Suppressor macrophage (primary cell): Measurements from ENCODE around the gene LHX5.
"Not testable (repeated sequence)": the region's sequence is repeated elsewhere in the genome, so short reads cannot be mapped to it uniquely, and the experiment has no call there.

Experiments
- DNase-seq, 4 experiments: peaks; one replicate each; pipeline ENCODE4 v3.0.0-alpha.2; 2020 to 2022
- total RNA-seq, 17 experiments: gene quantifications; one replicate each; lab custom pipeline; 2026; ENCODE audit warnings: mixed read lengths in 6 of 17, inconsistent platforms in 3 of 17; lab: John Stamatoyannopoulos, UW

Gene LHX5
- 0 to 1.3 (median 0) reads per million in 17 experiments for total RNA-seq

DNA sequence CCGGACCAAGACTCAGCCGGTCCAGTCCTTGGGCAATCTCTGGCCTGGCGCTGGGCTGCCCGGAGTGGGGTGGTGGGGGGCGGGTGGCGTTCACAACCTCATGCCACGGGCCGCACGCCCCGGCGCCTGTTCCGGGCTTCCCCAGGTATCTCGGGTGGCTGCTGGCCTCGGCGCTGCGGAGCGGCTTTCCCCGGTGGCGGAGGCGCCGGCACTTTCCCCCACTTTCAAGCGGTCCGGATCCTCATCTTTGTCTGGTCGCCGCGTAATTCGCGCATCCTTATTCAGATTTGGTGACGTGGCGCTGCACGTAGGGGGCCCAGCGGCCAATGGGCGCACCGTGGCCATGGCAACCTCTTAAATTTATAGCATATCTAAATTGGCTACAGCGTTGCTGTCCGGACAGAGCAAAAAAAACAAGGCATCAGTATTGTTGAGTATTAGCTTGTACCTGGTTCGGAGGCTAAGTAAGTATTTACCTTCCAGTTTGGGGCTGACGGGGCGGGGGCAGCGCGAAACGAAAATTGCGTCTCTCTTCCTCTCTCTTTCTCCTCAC lies at the start of gene LHX5:
Gene LHX5 (minus strand): TSS at position 253 of the 553 bp plus-strand sequence. CDS start 373 bp downstream, outside the sequence.
- no peak for DNase-seq

DNA sequence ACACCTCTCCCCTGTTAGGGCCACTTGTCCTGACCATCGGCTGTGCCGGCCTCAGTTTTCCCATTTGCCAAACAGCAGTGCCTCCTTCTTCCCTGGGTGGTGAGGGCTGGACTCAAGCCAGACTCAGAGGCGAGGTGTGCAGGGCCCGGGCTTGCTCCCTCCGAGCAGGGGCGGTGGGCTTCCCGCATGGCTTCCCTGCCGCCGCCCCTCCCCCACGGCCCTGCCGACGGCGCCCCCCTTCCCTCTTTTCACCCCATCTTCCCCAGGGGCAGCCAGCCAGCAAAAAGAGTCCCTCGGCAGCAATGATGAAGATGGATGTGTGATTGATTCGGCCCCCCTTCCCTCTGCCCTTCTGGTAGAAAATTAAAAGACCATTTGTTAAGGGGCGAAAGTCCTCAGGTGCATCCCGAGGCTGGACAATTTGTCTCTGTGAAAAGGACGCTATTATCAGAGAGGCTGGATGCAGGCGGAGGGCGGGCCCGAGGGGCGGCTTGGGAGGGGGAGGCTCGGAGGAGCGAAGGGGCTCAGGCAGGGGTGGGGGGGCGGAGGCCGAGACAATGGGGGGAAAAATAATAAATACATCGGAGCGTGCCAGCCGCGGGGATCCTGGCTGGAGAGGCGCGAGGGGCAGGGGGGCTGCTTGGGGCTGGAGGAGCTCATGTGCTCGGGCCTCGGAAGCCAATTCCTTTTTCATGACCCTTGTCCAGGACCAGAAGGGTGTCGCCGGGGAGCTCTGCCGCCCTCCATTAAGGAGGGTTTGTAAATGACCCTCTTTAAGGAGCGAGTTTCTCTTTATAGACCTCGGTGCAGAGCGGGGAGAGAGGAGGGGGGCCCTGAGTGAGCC lies 48.0 kb upstream of the LHX5 start:
- no peak for DNase-seq

DNA sequence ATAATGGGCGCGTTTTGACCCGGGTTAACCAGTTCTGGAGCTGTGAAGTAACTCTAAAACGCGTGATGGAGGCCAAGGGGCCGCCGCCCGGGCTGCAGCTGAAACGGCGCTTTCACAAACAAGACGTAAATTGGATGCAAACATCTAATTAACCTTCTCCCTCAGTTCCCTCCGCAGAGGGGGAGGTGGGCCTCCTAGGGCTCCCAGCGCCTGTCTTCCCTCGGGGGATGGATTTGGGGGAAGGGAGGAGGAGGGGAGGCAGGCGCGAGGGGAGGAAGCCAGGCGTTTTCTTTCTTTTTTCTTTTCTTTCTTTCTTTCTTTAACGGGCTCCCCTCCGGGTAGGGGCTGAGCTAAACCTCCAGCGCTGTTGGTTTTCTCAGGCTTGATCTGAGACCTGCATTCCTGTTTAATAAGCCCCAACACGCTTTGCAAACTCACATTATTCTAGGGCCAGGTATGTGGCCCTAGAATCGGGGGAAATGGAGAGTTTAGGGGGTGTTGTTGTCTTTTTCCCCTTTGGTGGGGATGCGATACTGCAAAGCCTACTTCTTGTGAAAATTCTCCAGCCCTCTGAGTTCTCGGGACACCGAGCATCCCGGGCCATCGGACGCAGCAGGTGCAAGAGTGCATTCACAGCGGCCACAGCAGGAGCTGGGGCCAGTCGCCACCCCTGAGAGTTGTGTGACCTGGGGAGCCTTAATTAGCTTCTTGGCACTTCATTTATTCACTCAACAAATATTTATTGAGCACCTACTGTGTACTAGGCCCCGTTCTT lies 43.6 kb upstream of the LHX5 start:
- DNase-seq, result no peak

DNA sequence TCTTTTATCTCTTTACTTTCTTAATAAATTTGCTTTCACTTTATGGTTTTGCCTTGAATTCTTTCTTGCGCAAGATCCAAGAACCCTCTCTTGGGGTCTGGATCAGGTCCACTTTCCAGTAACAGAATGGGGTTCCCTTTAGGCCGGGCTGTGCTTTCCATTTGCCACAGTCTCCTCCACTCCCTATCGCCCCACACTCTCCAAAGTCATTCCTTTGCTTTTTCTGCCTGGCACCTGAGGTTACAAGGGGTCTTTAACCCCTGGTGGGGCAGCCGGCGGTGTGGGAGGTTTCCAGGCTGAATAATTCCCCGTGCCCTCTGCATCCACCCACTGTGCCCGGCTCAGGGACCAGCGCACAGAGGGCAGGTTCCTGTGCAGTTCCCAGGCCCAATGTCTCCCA lies 42.9 kb upstream of the LHX5 start:
- DNase-seq, result no peak

DNA sequence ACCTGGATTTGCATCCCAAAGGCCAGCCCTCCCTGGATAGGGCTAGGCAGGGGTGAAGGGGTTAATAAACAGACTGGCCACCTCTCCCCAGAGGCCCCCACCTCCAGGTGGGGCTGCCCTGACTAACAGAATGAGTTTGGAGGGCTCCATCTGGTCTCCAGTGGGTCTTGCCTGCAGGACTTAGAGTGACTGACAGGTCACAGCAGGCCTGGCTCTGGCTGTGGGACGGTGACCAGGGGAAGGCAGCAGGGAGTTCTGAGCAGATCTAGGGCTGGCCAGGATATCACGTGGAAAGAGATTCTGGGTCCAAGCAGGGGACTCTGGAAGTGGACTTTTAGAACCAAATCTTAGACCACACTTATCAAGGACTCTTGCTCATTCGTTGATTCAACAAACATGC lies 40.9 kb upstream of the LHX5 start:
- no peak for DNase-seq

DNA sequence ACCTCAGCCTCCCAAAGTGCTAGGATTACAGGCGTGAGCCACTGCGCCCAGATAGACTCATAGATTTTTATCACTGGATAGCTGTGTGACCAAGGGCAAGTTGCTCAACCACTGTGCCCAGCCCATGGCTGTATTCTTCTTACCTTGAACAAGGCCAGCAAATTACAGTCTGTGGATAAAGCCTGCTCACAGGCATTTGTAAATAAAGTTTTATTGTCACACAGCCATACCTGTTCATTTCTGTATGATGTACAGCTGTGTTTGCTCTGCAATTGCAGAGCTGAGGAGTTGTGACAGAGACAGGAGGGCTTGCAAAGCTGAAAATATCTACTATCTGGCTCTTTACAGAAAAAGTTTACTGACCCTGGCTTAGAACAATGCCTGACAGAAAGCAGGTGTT lies 35.2 kb upstream of the LHX5 start:
- no peak for DNase-seq

DNA sequence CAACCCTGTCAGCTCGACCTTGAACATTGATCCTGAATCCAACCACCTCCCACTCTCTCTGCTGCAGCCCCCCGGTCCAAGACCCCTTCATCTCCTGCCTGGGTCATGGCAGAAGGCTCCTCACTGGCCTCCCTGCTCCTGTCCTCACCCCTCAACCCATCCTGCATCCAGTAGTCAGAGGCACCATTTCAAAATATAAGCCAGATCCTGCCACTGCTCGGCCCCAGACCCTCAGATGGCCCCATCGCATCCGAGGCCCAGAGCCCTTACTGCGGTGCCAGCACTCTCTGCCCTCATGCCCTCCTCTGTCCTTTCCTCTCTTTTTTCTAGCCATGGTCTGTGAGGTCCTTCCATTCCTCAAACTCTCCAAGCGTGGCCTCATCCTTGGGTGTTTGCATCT lies 34.3 kb upstream of the LHX5 start:
- DNase-seq, result no peak

DNA sequence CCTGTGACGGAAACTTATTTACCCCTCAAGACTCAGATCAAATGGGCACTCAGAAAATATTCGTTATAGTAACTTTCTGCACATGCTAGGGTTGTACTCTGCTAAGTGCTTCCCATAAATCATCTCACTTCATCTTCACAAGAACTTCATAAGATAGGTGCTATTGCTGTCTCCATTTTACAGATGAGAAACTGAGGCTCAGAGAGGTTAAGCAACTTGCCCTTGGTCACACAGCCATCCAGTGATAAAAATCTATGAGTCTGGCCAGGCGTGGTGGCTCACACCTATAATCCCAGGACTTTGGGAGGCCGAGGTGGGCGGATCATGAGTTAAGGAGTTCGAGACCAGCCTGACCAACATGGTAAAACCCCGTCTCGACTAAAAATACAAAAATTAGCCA lies 33.2 kb upstream of the LHX5 start:
- DNase-seq, result no peak

DNA sequence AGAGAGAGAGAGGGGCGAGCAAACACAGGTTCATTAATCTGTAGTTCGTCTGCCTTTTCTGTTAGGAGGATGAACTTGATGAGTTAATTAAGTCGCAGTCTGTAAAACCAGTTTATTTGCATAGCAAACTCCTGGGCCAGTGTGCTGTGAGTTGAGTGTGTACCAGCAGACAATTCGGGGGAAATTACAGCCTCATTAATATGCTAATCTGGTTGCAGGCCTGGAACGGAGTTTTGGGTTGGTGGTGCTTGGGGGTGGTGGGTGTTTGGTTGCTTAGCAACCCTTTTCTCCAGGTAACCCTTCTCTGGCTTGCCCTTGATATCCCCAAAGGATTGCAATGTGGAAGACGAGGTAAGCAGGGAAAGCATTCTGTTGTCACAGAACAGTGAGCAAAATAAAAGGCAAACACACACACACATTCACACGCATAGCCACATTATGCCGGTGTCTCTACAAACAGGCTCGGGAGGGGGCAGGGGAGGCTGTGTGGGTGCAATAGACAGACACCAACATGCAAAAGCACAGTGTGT lies 29.2 kb upstream of the LHX5 start:
- DNase-seq, result no peak

DNA sequence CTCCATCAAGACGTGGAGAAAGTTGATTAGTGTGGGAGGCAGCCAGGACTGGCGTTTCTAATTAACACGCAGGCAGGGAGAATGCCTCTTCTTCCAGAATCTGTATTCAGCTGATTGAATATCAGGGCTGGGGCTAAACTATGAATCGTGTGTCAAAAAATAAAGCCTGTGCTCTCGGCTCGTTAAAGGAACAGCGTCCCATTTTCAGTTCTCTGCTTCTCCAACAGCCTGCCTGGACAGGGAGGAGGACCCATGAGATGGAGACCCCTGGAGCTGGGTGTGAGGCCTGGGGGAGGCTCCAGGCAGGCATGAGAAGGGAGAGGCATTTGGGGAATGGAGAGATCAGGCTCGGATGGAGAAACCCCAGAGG lies 28.6 kb upstream of the LHX5 start:
- DNase-seq, result no peak

DNA sequence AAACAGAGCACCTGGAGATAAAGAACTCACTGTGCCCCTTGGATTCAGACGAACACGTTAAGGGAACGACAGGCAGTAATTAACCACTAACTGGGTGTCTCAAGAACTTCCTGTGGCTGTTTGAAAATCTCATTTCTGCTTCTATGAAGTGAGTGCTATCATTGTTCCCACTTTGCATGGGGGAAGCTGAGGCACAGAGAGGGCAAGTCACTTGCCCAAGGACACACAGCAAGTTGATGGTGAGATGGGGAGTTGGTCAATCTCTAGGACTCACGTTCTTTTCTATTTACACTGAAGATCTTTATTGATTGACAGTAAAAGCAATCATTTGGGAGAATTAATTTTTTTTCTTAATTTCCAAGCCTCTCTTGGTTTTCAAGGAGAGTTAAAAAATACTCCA lies 26.8 kb upstream of the LHX5 start:
- DNase-seq, result no peak

DNA sequence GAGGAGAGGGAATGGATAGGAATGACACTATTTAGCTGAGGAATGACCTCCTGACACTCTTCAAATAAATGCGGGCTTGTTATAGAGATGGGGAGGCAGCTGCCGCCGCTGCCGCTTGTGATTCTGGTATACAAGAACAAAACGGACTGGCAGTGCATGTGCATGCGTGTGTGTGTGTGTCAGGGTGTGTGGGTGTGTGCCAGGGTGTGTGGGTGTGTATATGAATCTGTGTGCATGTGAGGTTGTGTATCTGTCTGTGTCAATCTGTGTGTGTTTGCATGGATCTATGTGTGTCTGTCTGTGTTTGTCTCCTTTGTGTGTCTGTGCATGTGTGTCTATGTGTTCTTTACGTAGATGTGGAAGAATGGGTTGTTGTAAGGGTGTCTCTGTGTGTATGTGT lies 26.0 kb upstream of the LHX5 start:
- DNase-seq, result no peak

DNA sequence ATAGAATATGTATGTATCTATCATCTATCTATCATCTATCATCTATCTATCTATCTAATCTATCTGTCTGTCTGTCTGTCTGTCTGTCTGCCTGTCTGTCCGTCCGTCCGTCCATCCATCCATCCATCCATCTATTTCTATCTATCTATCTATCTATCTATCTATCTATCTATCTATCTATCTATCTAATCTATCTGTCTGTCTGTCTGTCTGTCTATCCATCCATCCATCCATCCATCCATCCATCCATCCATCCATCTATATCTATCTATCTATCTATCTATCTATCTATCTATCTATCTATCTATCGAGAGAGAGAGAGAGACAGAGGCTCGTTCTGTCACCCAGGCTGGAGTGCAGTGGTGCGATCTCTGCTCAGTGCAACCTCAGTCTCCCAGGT lies 24.3 kb upstream of the LHX5 start:
- DNase-seq, result not testable (repeated sequence)

DNA sequence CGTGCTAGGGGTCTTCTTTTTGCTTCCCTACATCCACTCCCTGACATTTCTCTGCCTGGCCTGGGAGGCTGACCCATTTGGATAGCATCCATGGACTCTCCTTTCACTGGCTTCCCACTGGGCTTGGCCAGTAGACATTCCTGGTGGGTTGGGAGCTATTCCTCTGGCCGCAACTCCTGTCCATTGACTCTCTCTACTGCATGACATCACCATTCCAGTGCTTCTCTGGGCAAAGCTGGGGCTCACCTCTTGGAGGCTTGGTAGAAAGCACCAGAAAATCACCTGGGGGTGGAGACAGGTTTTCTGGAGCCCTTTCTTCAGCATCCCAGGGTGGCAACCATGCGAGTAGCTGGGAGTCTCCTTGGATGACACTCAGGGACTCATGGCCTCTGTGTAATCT lies 16.7 kb upstream of the LHX5 start:
- no peak for DNase-seq

DNA sequence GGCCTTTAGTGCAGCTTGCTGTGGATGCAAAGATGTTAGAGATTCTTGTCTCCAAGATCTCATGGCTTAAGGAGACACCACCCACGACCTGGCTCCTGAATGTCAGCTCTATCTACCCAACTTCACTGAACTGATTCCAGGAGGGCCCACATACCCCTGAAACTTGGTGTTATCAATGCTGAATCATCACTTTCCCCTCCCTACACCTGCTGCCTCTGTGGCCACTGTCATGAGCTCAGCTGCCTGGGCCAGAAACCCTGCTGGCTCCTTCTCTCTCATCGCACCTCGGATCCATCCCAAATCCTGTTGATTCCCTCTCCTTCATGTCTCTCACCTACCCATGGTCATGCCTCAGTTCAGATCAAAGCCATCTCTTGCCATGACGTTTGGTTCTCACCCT lies 15.1 kb upstream of the LHX5 start:
- no peak for DNase-seq

DNA sequence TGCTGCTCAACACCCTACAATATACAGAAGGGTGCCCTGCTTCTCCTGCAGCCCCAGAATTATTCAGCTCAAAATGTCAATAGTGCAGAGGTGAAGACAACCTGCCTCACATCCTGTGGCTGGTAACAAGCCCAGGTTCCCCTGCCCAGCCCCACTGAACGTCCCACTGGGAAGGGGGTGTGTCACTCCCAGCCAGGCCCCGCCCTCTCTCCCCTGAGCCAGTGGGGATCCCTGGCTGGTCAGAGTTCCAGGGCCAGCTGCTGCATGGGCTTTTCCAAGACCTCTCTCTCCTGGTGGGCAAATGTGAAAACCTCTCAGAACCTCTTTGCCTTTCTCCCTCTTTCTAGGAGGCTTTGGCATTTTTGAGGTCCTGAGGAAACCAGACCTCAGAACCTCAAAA lies 13.7 kb upstream of the LHX5 start:
- no peak for DNase-seq

DNA sequence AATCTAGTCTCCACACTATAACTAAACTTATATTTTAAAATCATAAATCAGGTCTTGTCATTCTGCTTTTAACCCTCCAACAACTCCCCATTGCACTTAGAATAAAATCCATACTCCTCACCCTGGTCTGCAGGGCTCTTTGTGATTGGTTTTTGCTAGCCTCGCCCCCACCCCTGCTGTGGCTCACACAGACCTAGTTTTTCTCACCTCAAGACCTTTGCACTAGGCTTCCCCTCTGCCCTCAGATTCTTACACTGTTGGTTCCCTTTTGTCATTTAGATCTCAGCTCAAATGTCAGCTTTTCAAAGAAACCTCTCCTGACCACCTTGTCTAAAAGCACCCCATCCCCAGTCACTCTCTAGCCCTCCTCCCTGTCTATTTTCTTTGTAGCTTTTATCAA lies 10.7 kb upstream of the LHX5 start:
- no peak for DNase-seq

DNA sequence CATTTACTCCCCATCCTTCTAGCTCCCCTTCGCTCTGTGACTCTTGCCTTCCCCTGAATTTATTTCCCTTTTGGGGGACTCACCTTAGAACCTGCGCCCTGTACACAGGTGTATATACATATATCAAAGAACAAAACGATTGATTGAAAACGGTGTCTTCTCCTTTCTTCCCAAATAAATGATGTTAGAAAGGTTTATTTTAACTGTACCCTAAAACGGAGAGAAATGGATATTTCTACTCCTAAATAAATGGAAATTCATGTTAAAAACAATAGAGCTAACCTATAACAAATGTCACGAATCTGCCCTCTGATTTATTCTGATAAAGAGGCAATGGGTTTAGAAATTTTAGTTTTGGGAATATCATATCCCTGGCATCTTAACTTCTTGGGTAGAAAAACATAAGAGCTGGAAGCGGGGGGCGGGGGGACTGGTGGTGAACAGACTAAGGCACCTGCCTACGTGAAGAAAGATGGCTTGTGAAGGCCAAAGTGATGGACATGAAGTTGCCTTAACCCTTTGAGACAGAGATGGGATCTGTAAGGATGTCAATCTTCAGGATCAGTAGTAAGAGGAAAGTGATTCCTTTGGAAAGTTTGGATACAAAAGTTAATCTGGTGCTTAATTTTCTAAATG lies 8.8 kb upstream of the LHX5 start:
- DNase-seq, result no peak

DNA sequence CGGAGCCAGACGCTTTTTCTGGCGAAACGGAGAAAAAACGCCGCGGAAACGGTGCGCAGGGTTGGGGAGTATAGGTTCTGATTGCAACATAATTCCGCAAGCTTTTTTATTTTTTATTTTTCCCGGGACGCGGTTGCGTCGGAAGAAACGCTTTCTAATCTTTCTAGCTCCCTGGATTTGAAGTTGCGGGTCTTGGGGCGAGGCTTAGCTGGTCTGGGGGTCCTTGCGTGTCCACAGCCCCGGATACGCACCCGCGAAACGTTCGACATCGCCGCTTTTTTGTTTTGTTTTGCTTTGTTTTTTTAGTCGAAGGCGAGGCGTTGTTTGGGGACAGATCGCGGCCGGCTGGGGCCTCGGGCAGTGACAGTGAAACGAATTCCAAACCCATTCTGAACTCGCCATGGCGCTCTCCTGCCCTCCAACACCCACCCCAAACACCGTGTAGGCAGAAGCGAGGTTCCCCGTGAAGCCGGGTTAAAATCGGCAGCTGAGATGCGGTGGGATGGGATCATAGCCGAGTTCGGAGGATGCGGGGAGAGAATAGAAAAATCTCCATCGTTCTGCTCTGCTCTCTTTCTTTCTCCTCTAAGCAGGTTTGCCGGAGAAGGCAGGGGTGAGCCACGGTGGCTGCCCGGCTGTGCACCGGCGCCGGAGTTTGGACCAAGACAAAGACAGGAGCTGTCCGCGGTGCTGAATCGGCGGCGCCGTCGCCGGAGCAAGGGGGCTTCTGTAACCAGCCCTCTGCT lies 8.1 kb upstream of the LHX5 start:
- peak; percentile 33 to 75 (median 54) for DNase-seq

DNA sequence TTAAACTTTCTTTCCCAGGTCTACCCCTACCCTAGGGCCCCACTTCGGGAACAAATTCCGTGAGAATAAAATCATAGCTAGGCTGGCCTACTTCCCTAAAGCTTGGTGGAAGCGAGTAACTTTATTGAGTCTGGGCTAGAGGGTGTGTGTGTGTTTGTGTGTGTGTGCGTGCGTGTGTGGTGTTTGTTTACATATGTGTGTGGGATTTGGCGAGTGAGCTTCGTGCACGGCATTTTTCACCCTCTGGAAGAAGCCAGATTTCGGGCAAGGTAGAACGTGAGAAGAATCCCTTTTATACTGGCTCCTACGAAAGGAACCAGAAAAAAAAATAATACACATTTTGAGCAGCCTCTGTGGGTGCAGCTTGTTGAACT lies 7.5 kb upstream of the LHX5 start:
- peak in 1 of 4 experiments; percentile 27 for DNase-seq

DNA sequence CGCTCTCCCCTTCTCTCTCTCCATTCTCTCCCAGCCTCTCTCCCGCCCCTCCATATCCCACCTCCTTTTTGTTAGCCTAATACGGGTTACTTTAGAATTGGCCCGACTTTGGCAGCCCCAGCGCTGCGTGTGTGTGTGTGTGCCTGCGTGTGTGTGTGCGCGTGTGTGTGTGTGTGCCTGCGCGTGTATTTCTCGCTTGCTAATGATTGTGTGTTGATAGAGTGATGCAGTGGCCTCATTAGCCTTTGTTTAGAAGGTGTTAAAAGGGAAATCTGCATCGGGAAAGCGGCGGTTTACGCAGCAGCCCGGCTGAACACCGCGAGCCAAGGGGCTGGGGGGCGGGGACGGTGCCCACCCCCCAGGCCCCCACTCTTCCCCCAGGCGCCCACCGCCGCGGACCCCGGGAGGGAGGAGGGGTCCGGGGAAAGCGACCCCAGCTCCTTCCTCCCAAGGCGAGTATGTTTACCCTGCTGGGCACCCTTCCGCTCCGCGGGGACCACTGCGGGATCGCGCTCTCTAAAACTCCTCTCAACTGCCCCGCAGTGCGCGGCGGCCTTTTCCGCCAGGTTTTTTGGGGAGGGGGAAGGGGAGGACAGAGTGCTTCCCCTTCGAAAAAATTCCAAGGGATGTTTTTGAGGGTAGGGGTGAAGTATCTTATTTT lies 6.8 kb upstream of the LHX5 start:
- no peak for DNase-seq

DNA sequence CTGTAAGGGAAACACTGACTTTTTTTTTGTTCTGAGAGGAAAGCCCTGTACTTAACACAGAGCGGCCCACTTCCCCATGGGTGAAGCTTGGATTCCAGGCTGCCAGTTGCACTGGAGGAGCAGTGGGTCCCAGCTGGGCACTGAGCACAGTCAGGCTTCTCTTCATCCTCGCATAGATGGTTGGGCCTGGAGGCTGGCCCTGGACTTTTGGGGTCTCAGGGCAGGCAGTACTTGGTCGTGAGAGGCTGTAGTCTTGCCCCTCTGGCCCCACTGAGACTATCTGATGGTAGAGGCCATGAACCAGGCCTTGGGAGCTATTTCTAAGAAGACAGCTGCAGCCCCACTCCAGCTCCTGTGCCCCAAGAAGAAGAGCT lies 6.2 kb upstream of the LHX5 start:
- no peak for DNase-seq
